LNCaP clone FGC (cell line): Measurements from ENCODE around the gene RXRB.
A peak's percentile ranks its signal among the peaks of the same experiment; 100 is the strongest.

Experiments used
- DNase-seq: peaks from one replicate; pipeline ENCODE4 v3.0.0-alpha.2; 2011; ENCODE audit warnings: low read depth
- H3K4me3 ChIP-seq: 2 replicates; pipeline ENCODE4 v1.5.1; 2011; ENCODE audit warnings: mild to moderate bottlenecking, low read depth, low read length, control low read depth
- CTCF ChIP-seq: IDR thresholded peaks from 2 replicates; pipeline ENCODE4 v1.5.1; 2012; ENCODE audit warnings: mild to moderate bottlenecking; ENCODE audit not compliant: control insufficient read depth, insufficient read depth; ENCODE audit errors: extremely low read depth

RXRB gene

GRCh38 chr6:33217681-33218080, 17.2 kb upstream of the RXRB start:
- H3K4me3 ChIP-seq, result no peak overlapping the region
- DNase-seq, result no peak
- no peak for TF ChIP-seq CTCF

GRCh38 chr6:33217246-33217645, 16.8 kb upstream of the RXRB start:
- no peak overlapping the region for H3K4me3 ChIP-seq
- no peak for TF ChIP-seq CTCF
- no peak for DNase-seq

GRCh38 chr6:33216117-33216649, 15.7 kb upstream of the RXRB start:
- H3K4me3 ChIP-seq, result no peak overlapping the region
- TF ChIP-seq CTCF, result no peak
- DNase-seq, result no peak

GRCh38 chr6:33215271-33216116, 15.0 kb upstream of the RXRB start:
- no peak for DNase-seq
- TF ChIP-seq CTCF, result no peak
- no peak overlapping the region for H3K4me3 ChIP-seq

GRCh38 chr6:33213989-33214335, 13.5 kb upstream of the RXRB start:
- H3K4me3 ChIP-seq, result no peak overlapping the region
- DNase-seq, result no peak
- TF ChIP-seq CTCF, result no peak

GRCh38 chr6:33213166-33213988, 12.9 kb upstream of the RXRB start:
- no peak for TF ChIP-seq CTCF
- 0 out of 2 replicates have a peak overlapping the region, but pooled peaks have one; percentile 15 for H3K4me3 ChIP-seq
- DNase-seq, result no peak
